SJCRH30 (cell line): ENCODE measurements around the gene THSD7A. TPM values are rescaled to one million over a fixed set of nuclear protein-coding genes. Genes with fewer than 3 reads are reported as not detected.
"Not testable (repeated sequence)": the region's sequence is repeated elsewhere in the genome, so short reads cannot be mapped to it uniquely, and the experiment has no call there.

Source experiments
- DNase-seq, 2 experiments: peaks; one replicate each; pipeline ENCODE4 v3.0.0-alpha.2; 2015 to 2020
- H3K27ac ChIP-seq: fragments of 250-450 bp; sonication (Bioruptor Pico); 2 replicates; pipeline ENCODE4 v1.5.1; 2020; ENCODE audit warnings: mild to moderate bottlenecking, moderate library complexity
- H3K27me3 ChIP-seq: fragments of 250-450 bp; sonication (Bioruptor Pico); 2 replicates; pipeline ENCODE4 v1.5.1; 2020; ENCODE audit warnings: mild to moderate bottlenecking, moderate library complexity
- H3K36me3 ChIP-seq: fragments of 250-450 bp; sonication (Bioruptor Pico); 2 replicates; pipeline ENCODE4 v1.5.1; 2020; ENCODE audit warnings: mild to moderate bottlenecking, moderate library complexity
- H3K4me1 ChIP-seq: fragments of 250-450 bp; sonication (Bioruptor Pico); 2 replicates; pipeline ENCODE4 v1.5.1; 2020; ENCODE audit warnings: mild to moderate bottlenecking, moderate library complexity
- H3K4me3 ChIP-seq: fragments of 250-450 bp; sonication (Bioruptor Pico); 2 replicates; pipeline ENCODE4 v1.5.1; 2020; ENCODE audit warnings: mild to moderate bottlenecking, moderate library complexity
- H3K9me3 ChIP-seq: fragments of 250-450 bp; sonication (Bioruptor Pico); replicated peaks from 2 replicates; pipeline ENCODE4 v1.5.1; 2020; ENCODE audit warnings: mild to moderate bottlenecking, moderate library complexity
- total RNA-seq: library from RNA; depleted of rRNA; stranded (reverse); fragments of >200 nt; shearing (Covaris generic); gene quantifications from 2 replicates; pipeline ENCODE4 v1.2.3, GENCODE V29; 2014

Gene THSD7A
- total RNA-seq, 1 experiment from 2014 or later, result 0.10 TPM

GRCh38 chr7:11551470-11551869, 280.5 kb downstream of the THSD7A start:
- no peak overlapping the region; the same call in 1 of the 2 replicates for H3K27ac ChIP-seq
- no peaks in the 10 kb centered on the region for H3K27me3 ChIP-seq
- H3K36me3 ChIP-seq, result no peaks in the 10 kb centered on the region
- no peak overlapping the region for H3K4me3 ChIP-seq
- DNase-seq, result no peak
- H3K9me3 ChIP-seq, result no peaks in the 10 kb centered on the region
- peaks cover 21% of the 10 kb centered on the region for H3K4me1 ChIP-seq

GRCh38 chr7:11548532-11548931, 283.5 kb downstream of the THSD7A start:
- peaks cover 20% of the 10 kb centered on the region for H3K4me1 ChIP-seq
- no peaks in the 10 kb centered on the region for H3K9me3 ChIP-seq
- no peaks in the 10 kb centered on the region for H3K36me3 ChIP-seq
- no peak overlapping the region for H3K4me3 ChIP-seq
- no peak for DNase-seq
- H3K27ac ChIP-seq, result no peak overlapping the region
- no peaks in the 10 kb centered on the region for H3K27me3 ChIP-seq

GRCh38 chr7:11541330-11541729, 290.7 kb downstream of the THSD7A start:
- Histone ChIP-seq H3K4me3 (no peak overlapping the region), H3K27me3 (no peaks in the 10 kb centered on the region), H3K27ac (no peak overlapping the region), H3K36me3 (no peaks in the 10 kb centered on the region), H3K9me3 (no peaks in the 10 kb centered on the region), H3K4me1 (no peaks in the 10 kb centered on the region)
- no peak for DNase-seq

GRCh38 chr7:11540271-11540761, 291.7 kb downstream of the THSD7A start:
- Histone ChIP-seq H3K4me1 (no peaks in the 10 kb centered on the region), H3K4me3 (no peak overlapping the region), H3K9me3 (no peaks in the 10 kb centered on the region), H3K36me3 (no peaks in the 10 kb centered on the region), H3K27me3 (no peaks in the 10 kb centered on the region), H3K27ac (no peak overlapping the region)
- DNase-seq, result no peak

DNA sequence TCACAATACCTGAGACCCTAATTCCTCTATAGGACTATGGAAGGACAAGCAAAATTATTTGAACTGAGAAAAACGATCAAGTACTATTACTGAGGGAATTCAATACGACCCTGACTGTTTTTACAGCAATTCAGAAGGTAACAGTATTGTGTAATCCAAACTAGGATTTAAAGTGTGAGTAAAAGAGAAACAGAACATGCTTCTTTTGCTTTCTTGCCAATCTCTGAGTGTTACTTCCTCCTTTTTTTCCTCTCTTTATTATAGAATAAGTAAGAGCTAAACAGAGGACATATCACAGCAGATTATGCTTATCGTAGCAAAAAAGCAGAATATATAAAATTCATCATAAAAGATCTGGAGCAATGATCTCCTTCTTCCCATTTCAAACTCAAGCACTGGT, 292.1 kb downstream of the THSD7A start:
- Histone ChIP-seq H3K4me3 (no peak overlapping the region), H3K36me3 (no peaks in the 10 kb centered on the region), H3K4me1 (no peaks in the 10 kb centered on the region), H3K27me3 (no peaks in the 10 kb centered on the region), H3K9me3 (no peaks in the 10 kb centered on the region), H3K27ac (no peak overlapping the region)
- DNase-seq, result no peak

GRCh38 chr7:11538751-11539299, 293.2 kb downstream of the THSD7A start:
- Histone ChIP-seq H3K9me3 (no peaks in the 10 kb centered on the region), H3K27ac (no peak overlapping the region), H3K27me3 (no peaks in the 10 kb centered on the region), H3K4me1 (no peaks in the 10 kb centered on the region), H3K4me3 (no peak overlapping the region), H3K36me3 (no peaks in the 10 kb centered on the region)
- DNase-seq, result no peak

- H3K4me3 ChIP-seq, result no peak overlapping the region
- DNase-seq, result no peak
- no peak overlapping the region for H3K27ac ChIP-seq
- no peaks in the 10 kb centered on the region for H3K9me3 ChIP-seq
- H3K36me3 ChIP-seq, result no peaks in the 10 kb centered on the region
- no peaks in the 10 kb centered on the region for H3K4me1 ChIP-seq
- H3K27me3 ChIP-seq, result no peaks in the 10 kb centered on the region
Observed at GRCh38 chr7:11533229-11533820, 298.7 kb downstream of the THSD7A start.

- no peak overlapping the region for H3K27ac ChIP-seq
- H3K36me3 ChIP-seq, result no peaks in the 10 kb centered on the region
- no peak overlapping the region for H3K4me3 ChIP-seq
- no peaks in the 10 kb centered on the region for H3K9me3 ChIP-seq
- no peaks in the 10 kb centered on the region for H3K27me3 ChIP-seq
- no peak for DNase-seq
- H3K4me1 ChIP-seq, result no peaks in the 10 kb centered on the region
Observed at GRCh38 chr7:11529382-11529781, 302.6 kb downstream of the THSD7A start.

DNA sequence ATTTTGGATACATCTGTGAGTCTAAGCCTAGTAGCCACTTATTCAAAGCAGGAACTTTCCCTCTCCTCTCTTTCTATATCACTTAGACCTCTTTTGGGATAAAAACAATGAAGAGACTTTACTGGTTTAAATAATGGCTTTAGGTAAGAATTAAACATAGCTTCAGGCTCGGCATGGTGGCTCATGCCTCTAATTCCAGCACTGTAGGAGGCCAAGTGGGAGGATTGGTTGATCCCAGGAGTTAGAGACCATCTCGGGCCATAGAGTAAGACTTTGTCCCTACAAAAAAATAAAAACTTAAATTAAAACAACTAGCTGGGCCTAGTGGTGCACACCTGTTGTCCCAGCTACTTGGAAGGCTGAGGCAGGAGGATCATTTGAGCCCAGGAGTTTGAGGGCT, 304.3 kb downstream of the THSD7A start:
- Histone ChIP-seq H3K27me3 (no peaks in the 10 kb centered on the region), H3K36me3 (no peaks in the 10 kb centered on the region), H3K9me3 (no peaks in the 10 kb centered on the region), H3K4me1 (no peaks in the 10 kb centered on the region), H3K4me3 (no peak overlapping the region), H3K27ac (no peak overlapping the region)
- DNase-seq, result no peak

DNA sequence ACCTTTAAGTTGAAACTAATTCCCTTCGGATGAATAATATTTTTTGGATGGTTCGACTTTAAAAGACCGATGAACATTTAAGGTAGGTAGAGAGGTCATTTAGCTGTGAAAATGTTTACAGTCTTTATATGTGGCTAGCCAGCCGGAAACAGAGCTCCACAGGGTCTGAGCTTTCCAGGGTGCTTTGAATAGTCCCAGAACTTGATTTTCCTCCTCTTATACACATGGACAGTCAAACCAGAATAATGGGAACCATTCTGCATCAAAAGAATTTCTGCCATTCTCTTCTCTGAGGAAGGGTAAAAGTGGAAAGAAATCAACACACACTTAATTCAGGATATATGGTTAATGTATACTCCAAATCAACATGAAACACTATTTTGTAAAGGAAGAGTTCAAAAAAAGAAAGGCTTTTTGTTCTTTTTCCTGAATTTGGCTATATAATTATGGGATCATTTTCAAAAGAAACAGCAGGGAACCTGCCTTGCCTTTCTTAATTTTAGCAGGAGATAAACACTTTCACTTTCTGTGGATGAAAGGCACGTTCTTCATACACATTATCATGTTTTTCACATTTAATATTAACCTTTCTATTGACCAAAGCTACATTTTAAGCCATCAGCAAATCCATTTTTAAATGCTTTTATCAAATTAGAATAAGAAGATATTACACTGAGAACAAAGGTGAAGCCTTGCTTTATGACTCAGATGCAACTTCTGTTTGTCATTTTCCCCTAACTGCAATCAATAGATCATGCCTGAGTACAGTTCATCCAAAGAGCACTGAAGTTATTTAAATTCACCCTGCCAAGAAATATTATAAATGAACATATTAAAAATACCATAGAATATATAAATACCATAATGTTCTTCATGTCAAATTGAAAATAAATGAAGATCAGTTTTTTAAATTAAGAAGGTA, 307.3 kb downstream of the THSD7A start:
- Histone ChIP-seq H3K27me3 (no peaks in the 10 kb centered on the region), H3K36me3 (no peaks in the 10 kb centered on the region), H3K27ac (no peak overlapping the region), H3K4me1 (no peaks in the 10 kb centered on the region), H3K4me3 (no peak overlapping the region), H3K9me3 (no peaks in the 10 kb centered on the region)
- DNase-seq, result no peak

- not testable (repeated sequence) for H3K9me3 ChIP-seq, H3K36me3 ChIP-seq, DNase-seq, H3K4me1 ChIP-seq, H3K27ac ChIP-seq, H3K4me3 ChIP-seq, H3K27me3 ChIP-seq
Observed at GRCh38 chr7:11521964-11522499, 310.0 kb downstream of the THSD7A start.

GRCh38 chr7:11517853-11518252, 314.1 kb downstream of the THSD7A start:
- DNase-seq, result no peak
- no peaks in the 10 kb centered on the region for H3K36me3 ChIP-seq
- H3K27me3 ChIP-seq, result no peaks in the 10 kb centered on the region
- H3K4me3 ChIP-seq, result no peak overlapping the region
- no peak overlapping the region for H3K27ac ChIP-seq
- H3K9me3 ChIP-seq, result no peaks in the 10 kb centered on the region
- H3K4me1 ChIP-seq, result no peaks in the 10 kb centered on the region; the same call in 1 of the 2 replicates

- Histone ChIP-seq H3K36me3 (no peaks in the 10 kb centered on the region), H3K4me3 (no peak overlapping the region), H3K27ac (no peak overlapping the region), H3K9me3 (no peaks in the 10 kb centered on the region), H3K27me3 (no peaks in the 10 kb centered on the region), H3K4me1 (no peaks in the 10 kb centered on the region; the same call in 1 of the 2 replicates)
- no peak for DNase-seq
Observed at GRCh38 chr7:11516328-11516727, 315.7 kb downstream of the THSD7A start.

DNA sequence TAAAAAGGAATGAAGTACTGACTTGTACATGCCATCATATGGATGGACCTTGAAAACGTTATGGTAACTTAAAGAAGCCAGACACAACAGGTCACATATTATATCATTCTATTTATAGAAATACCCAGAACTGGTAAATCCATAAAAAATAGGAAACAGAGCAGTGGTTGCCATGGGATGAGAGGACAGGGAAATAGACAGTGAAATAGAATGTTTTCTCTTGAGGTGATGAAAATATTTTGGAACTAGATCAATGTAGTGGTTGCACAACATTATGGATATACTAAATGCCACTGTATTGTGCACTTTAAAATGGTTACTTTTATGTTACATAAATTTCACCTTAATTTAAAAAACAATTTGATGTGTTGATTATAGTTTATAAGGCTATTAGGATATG, 318.5 kb downstream of the THSD7A start:
- no peaks in the 10 kb centered on the region for H3K27me3 ChIP-seq
- no peak overlapping the region for H3K4me3 ChIP-seq
- DNase-seq, result no peak
- no peak overlapping the region for H3K27ac ChIP-seq
- no peaks in the 10 kb centered on the region for H3K9me3 ChIP-seq
- no peaks in the 10 kb centered on the region for H3K36me3 ChIP-seq
- no peaks in the 10 kb centered on the region; the same call in 1 of the 2 replicates for H3K4me1 ChIP-seq

GRCh38 chr7:11507929-11508328, 324.1 kb downstream of the THSD7A start:
- Histone ChIP-seq H3K27ac (no peak overlapping the region), H3K4me1 (no peaks in the 10 kb centered on the region), H3K27me3 (no peaks in the 10 kb centered on the region), H3K4me3 (no peak overlapping the region), H3K36me3 (no peaks in the 10 kb centered on the region), H3K9me3 (no peaks in the 10 kb centered on the region)
- DNase-seq, result no peak
